SK-N-MC (cell line): Measurements from ENCODE around the gene UBE3C.

Experiments
- EZH2 ChIP-seq: fragments of 200-600 bp; sonication (generic); IDR thresholded peaks from one replicate; pipeline ENCODE4 v1.6.1; 2017; ENCODE audit warnings: antibody characterized with exemption
- POLR2AphosphoS5 ChIP-seq: IDR thresholded peaks from 2 replicates; pipeline ENCODE4 v1.6.1; 2012; ENCODE audit warnings: mild to moderate bottlenecking, low read depth, low read length, borderline replicate concordance

DNA sequence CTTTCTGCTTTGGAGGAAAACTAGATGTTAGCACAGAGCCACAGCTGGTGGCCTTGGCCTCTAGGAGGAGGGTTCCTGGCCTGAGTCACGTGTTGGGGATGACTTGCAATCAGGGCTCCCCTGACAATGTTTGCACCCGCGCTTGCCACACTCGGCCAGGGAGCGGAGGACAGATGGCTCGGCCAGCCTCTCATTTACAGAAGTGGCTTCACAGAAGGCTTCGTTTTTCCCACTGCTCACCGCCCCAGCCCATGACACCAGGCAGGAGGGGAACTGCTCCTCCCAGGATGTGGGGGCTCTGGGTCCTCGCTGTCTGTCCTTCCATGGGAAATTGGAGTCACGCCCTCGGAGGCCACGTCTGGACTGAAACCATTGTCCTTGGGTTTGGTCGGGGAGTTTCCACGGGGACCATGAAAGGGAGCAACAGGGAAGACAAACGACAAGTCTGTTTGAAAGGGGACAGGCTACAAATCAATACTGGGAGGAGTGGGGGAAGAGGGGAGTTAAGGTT lies 49.6 kb upstream of the UBE3C start:
- TF ChIP-seq POLR2AphosphoS5: no peak
- no peak for TF ChIP-seq EZH2
